Retinal pigment epithelial cell (primary cell): ENCODE measurements around the gene CTU2.
A peak's percentile ranks its signal among the peaks of the same experiment; 100 is the strongest.

Experiments
- DNase-seq: peaks from one replicate; pipeline ENCODE4 v3.0.0-alpha.2; 2010; ENCODE audit warnings: low read depth
- H3K4me3 ChIP-seq: 2 replicates; pipeline ENCODE4 v1.5.1; 2011; ENCODE audit warnings: mild to moderate bottlenecking, low read length, control low read depth, moderate library complexity
- CTCF ChIP-seq: conservative IDR thresholded peaks from 2 replicates; pipeline ENCODE4 v1.5.1; 2011; ENCODE audit warnings: low read depth, low read length, control low read depth, inconsistent platforms

The CTU2 gene

GRCh38 chr16:88739977-88740726 is 33.8 kb downstream of the CTU2 start:
- TF ChIP-seq CTCF = no peak
- DNase-seq = no peak
- H3K4me3 ChIP-seq = no peak overlapping the region

GRCh38 chr16:88740727-88741055 is 34.4 kb downstream of the CTU2 start:
- DNase-seq = no peak
- no peak overlapping the region for H3K4me3 ChIP-seq
- no peak for TF ChIP-seq CTCF

- TF ChIP-seq CTCF = no peak
- H3K4me3 ChIP-seq = no peak overlapping the region
- no peak for DNase-seq
Measured at GRCh38 chr16:88741368-88741767, 35.1 kb downstream of the CTU2 start.

GRCh38 chr16:88742896-88743605 is 36.7 kb downstream of the CTU2 start:
- no peak for DNase-seq
- TF ChIP-seq CTCF = no peak
- H3K4me3 ChIP-seq = no peak overlapping the region

- peak; percentile 88 for TF ChIP-seq CTCF
Measured at GRCh38 chr16:88743693-88744576, 37.6 kb downstream of the CTU2 start.

GRCh38 chr16:88744577-88745521 is 38.5 kb downstream of the CTU2 start:
- TF ChIP-seq CTCF = no peak
- no peak for DNase-seq
- H3K4me3 ChIP-seq = no peak overlapping the region

More at GRCh38 chr16:88743693-88744576, 37.6 kb downstream of the CTU2 start:
- no peak for DNase-seq
- H3K4me3 ChIP-seq = no peak overlapping the region
